Progenitor cell of endocrine pancreas (in vitro differentiated cells): ENCODE data around the gene SLFN12L. TPM values are rescaled to one million over a fixed set of nuclear protein-coding genes. Genes with fewer than 3 reads are reported as not detected.

ENCODE experiments used
- DNase-seq: peaks from one replicate; pipeline ENCODE4 v3.0.0; 2021; ENCODE audit warnings: low spot score; ENCODE audit not compliant: unreplicated experiment
- H3K27ac Mint-ChIP-seq: 2 replicates; pipeline ENCODE4 v1.8.0; 2021; ENCODE audit warnings: mild to moderate bottlenecking, moderate library complexity, mixed read lengths
- H3K27me3 Mint-ChIP-seq: 2 replicates; pipeline ENCODE4 v1.8.0; 2021; ENCODE audit warnings: mixed read lengths
- H3K36me3 Mint-ChIP-seq: 2 replicates; pipeline ENCODE4 v1.8.0; 2022; ENCODE audit warnings: mixed read lengths; ENCODE audit not compliant: insufficient read depth
- H3K4me1 Mint-ChIP-seq: 2 replicates; pipeline ENCODE4 v1.8.0; 2021; ENCODE audit warnings: low read depth, mixed read lengths
- H3K4me3 Mint-ChIP-seq: 2 replicates; pipeline ENCODE4 v1.8.0; 2021; ENCODE audit warnings: low read depth, mild to moderate bottlenecking, moderate library complexity, mixed read lengths
- H3K9me3 Mint-ChIP-seq: 2 replicates; pipeline ENCODE4 v1.8.0; 2021; ENCODE audit warnings: low read depth, mixed read lengths
- CTCF ChIP-seq: fragments of 200-600 bp; sonication (generic); IDR thresholded peaks from one replicate; pipeline ENCODE4 v1.5.0; 2021; ENCODE audit warnings: antibody characterized with exemption, mild to moderate bottlenecking; ENCODE audit not compliant: unreplicated experiment
- total RNA-seq: library from RNA; stranded (reverse); gene quantifications from 2 replicates; pipeline ENCODE4 v1.2.1, GENCODE V29; 2021

Gene SLFN12L
- total RNA-seq, 1 donor from 2014 or later = not detected

GRCh38 chr17:35553310-35553709 lies 15.8 kb upstream of the SLFN12L start:
- no peak for DNase-seq
- H3K27me3 Mint-ChIP-seq = peaks cover 42% of the 10 kb centered on the region
- H3K27ac Mint-ChIP-seq = no peak overlapping the region
- no peak overlapping the region for H3K4me3 Mint-ChIP-seq
- H3K36me3 Mint-ChIP-seq = no peaks in the 10 kb centered on the region
- no peaks in the 10 kb centered on the region for H3K4me1 Mint-ChIP-seq
- H3K9me3 Mint-ChIP-seq = no peaks in the 10 kb centered on the region
- no peak for TF ChIP-seq CTCF

- TF ChIP-seq CTCF = no peak
- H3K4me1 Mint-ChIP-seq = no peaks in the 10 kb centered on the region
- H3K27ac Mint-ChIP-seq = no peak overlapping the region
- no peak for DNase-seq
- no peaks in the 10 kb centered on the region for H3K36me3 Mint-ChIP-seq
- no peaks in the 10 kb centered on the region for H3K9me3 Mint-ChIP-seq
- H3K27me3 Mint-ChIP-seq = peaks cover 49% of the 10 kb centered on the region
- no peak overlapping the region for H3K4me3 Mint-ChIP-seq
Observed at GRCh38 chr17:35548978-35549377, 11.5 kb upstream of the SLFN12L start.

GRCh38 chr17:35548208-35548810 lies 10.8 kb upstream of the SLFN12L start:
- H3K9me3 Mint-ChIP-seq = no peaks in the 10 kb centered on the region
- H3K4me1 Mint-ChIP-seq = no peaks in the 10 kb centered on the region
- no peak for TF ChIP-seq CTCF
- H3K27me3 Mint-ChIP-seq = peaks cover 47% of the 10 kb centered on the region
- no peak overlapping the region for H3K4me3 Mint-ChIP-seq
- no peak for DNase-seq
- H3K36me3 Mint-ChIP-seq = no peaks in the 10 kb centered on the region
- H3K27ac Mint-ChIP-seq = no peak overlapping the region

GRCh38 chr17:35546487-35546886 lies 9.0 kb upstream of the SLFN12L start:
- DNase-seq = no peak
- Mint-ChIP-seq H3K9me3 (no peaks in the 10 kb centered on the region), H3K4me1 (no peaks in the 10 kb centered on the region), H3K27ac (no peak overlapping the region), H3K27me3 (peaks cover 41% of the 10 kb centered on the region), H3K4me3 (no peak overlapping the region), H3K36me3 (no peaks in the 10 kb centered on the region)
- TF ChIP-seq CTCF = no peak

GRCh38 chr17:35545150-35545549 lies 7.7 kb upstream of the SLFN12L start:
- Mint-ChIP-seq H3K9me3 (no peaks in the 10 kb centered on the region), H3K27ac (no peak overlapping the region), H3K4me3 (no peak overlapping the region), H3K27me3 (peaks cover 43% of the 10 kb centered on the region), H3K4me1 (no peaks in the 10 kb centered on the region), H3K36me3 (no peaks in the 10 kb centered on the region)
- no peak for DNase-seq
- no peak for TF ChIP-seq CTCF
